Central memory CD4-positive, alpha-beta T cell (primary cell): Measurements from ENCODE around the gene POLR2J3.
A peak's percentile ranks its signal among the peaks of the same experiment; 100 is the strongest.
"Not testable (repeated sequence)": the region's sequence is repeated elsewhere in the genome, so short reads cannot be mapped to it uniquely, and the experiment has no call there.

Source experiments
- DNase-seq: peaks from one replicate; pipeline ENCODE4 v3.0.0; 2022
- total RNA-seq, 3 experiments: gene quantifications; one replicate each; lab custom pipeline; 2026; lab: John Stamatoyannopoulos, UW

The POLR2J3 gene
- total RNA-seq, result 1.3 to 14.9 (median 1.8) reads per million in 3 experiments

GRCh38 chr7:102572261-102573239, at the start of gene POLR2J3:
Gene POLR2J3, minus strand, starts transcription at chr7:102572583. Its CDS starts 62 bp downstream, at chr7:102572521.
- peak; percentile 99 for DNase-seq

GRCh38 chr7:102618122-102618521, 45.7 kb upstream of the POLR2J3 start:
- DNase-seq, result not testable (repeated sequence)

- DNase-seq, result not testable (repeated sequence)
These were observed 44.2 kb upstream of the POLR2J3 start, which contains the start of gene RASA4 for GRCh38 chr7:102616507-102617125. Gene RASA4, minus strand, starts transcription at chr7:102616756. Its CDS starts 67 bp downstream, at chr7:102616689.

GRCh38 chr7:102615930-102616329, 43.5 kb upstream of the POLR2J3 start:
- not testable (repeated sequence) for DNase-seq

GRCh38 chr7:102614873-102615272, 42.5 kb upstream of the POLR2J3 start:
- DNase-seq, result not testable (repeated sequence)

- not testable (repeated sequence) for DNase-seq
These were observed 41.9 kb upstream of the POLR2J3 start for GRCh38 chr7:102614346-102614697.

- DNase-seq, result not testable (repeated sequence)
These were observed 41.4 kb upstream of the POLR2J3 start for GRCh38 chr7:102613575-102614345.

GRCh38 chr7:102611675-102612325, 39.4 kb upstream of the POLR2J3 start:
- DNase-seq, result not testable (repeated sequence)

- DNase-seq, result not testable (repeated sequence)
These were observed 38.8 kb upstream of the POLR2J3 start for GRCh38 chr7:102611013-102611674.

GRCh38 chr7:102610441-102610840, 38.1 kb upstream of the POLR2J3 start:
- not testable (repeated sequence) for DNase-seq

GRCh38 chr7:102609734-102610133, 37.4 kb upstream of the POLR2J3 start:
- not testable (repeated sequence) for DNase-seq

- DNase-seq, result not testable (repeated sequence)
These were observed 34.5 kb upstream of the POLR2J3 start for GRCh38 chr7:102606848-102607247.

GRCh38 chr7:102604431-102605145, 32.2 kb upstream of the POLR2J3 start:
- DNase-seq, result not testable (repeated sequence)

- not testable (repeated sequence) for DNase-seq
These were observed 29.9 kb upstream of the POLR2J3 start for GRCh38 chr7:102602317-102602716.

- not testable (repeated sequence) for DNase-seq
These were observed 27.3 kb upstream of the POLR2J3 start for GRCh38 chr7:102599699-102600098.

- DNase-seq, result not testable (repeated sequence)
These were observed 23.7 kb upstream of the POLR2J3 start for GRCh38 chr7:102596036-102596435.

- DNase-seq, result not testable (repeated sequence)
These were observed 21.4 kb upstream of the POLR2J3 start for GRCh38 chr7:102593637-102594334.

- DNase-seq, result peak; percentile 30
These were observed 20.2 kb upstream of the POLR2J3 start for GRCh38 chr7:102592477-102593019.

- DNase-seq, result not testable (repeated sequence)
These were observed 17.5 kb upstream of the POLR2J3 start for GRCh38 chr7:102589857-102590256.

GRCh38 chr7:102583495-102583894, 11.1 kb upstream of the POLR2J3 start:
- not testable (repeated sequence) for DNase-seq
